ENCODE data around the gene UST.

UST gene

GRCh38 chr6:149074832-149075258, 328.0 kb downstream of the UST start:
- no peak for DNase-seq

GRCh38 chr6:149075616-149076354, 329.0 kb downstream of the UST start:
- no peak for DNase-seq

- DNase-seq: no peak
Measured at GRCh38 chr6:149076355-149076734, 329.5 kb downstream of the UST start.

- DNase-seq: no peak
Measured at GRCh38 chr6:149077208-149077607, 330.4 kb downstream of the UST start.

- no peak for DNase-seq
Measured at GRCh38 chr6:149078211-149078782, 331.5 kb downstream of the UST start.

GRCh38 chr6:149079456-149079855, 332.6 kb downstream of the UST start:
- no peak for DNase-seq

GRCh38 chr6:149079911-149080491, 333.2 kb downstream of the UST start:
- DNase-seq: no peak

- no peak for DNase-seq
Measured at GRCh38 chr6:149080511-149080910, 333.7 kb downstream of the UST start.

GRCh38 chr6:149081281-149081680, 334.5 kb downstream of the UST start:
- no peak for DNase-seq

- DNase-seq: peak; percentile 48
Measured at GRCh38 chr6:149082320-149082719, 335.5 kb downstream of the UST start.

- no peak for DNase-seq
Measured at GRCh38 chr6:149084026-149084425, 337.2 kb downstream of the UST start.

- DNase-seq: no peak
Measured at GRCh38 chr6:149084808-149085556, 338.2 kb downstream of the UST start.

- no peak for DNase-seq
Measured at GRCh38 chr6:149085557-149085938, 338.7 kb downstream of the UST start.

- DNase-seq: no peak
Measured at GRCh38 chr6:149086363-149086762, 339.5 kb downstream of the UST start.

GRCh38 chr6:149087898-149088297, 341.1 kb downstream of the UST start:
- no peak for DNase-seq

GRCh38 chr6:149088361-149088760, 341.5 kb downstream of the UST start:
- no peak for DNase-seq

- DNase-seq: no peak
Measured at GRCh38 chr6:149089510-149089909, 342.7 kb downstream of the UST start.

GRCh38 chr6:149090937-149091336, 344.1 kb downstream of the UST start:
- no peak for DNase-seq

GRCh38 chr6:149093643-149094042, 346.8 kb downstream of the UST start:
- DNase-seq: no peak

- DNase-seq: no peak
Measured at GRCh38 chr6:149094156-149094555, 347.3 kb downstream of the UST start.

- no peak for DNase-seq
Measured at GRCh38 chr6:149094934-149095351, 348.1 kb downstream of the UST start.

GRCh38 chr6:149095842-149096241, 349.0 kb downstream of the UST start:
- DNase-seq: no peak

GRCh38 chr6:149097794-149098193, 351.0 kb downstream of the UST start:
- DNase-seq: no peak

All from COR-L47 (cell line).